Spleen (tissue), 7 donors: Measurements from ENCODE around the gene TANGO6.

Source experiments
- CTCF ChIP-seq, 11 experiments: fragments of 200-600 bp in 7 of 11; fragments of 450-650 bp in 4 of 11; sonication (generic) in 4 of 11; IDR thresholded peaks in 8 of 11; conservative IDR thresholded peaks in 3 of 11; 1 replicate in 7 of 11; 2 replicates in 4 of 11; pipeline versions ENCODE4 v1.4.0 to v1.8.0; 2016 to 2021; ENCODE audit warnings: antibody characterized with exemption in 11 of 11, inconsistent platforms in 4 of 11, mild to moderate bottlenecking in 1 of 11
- POLR2A ChIP-seq, 3 donors: fragments of 450-650 bp; IDR thresholded peaks; one replicate each; pipeline ENCODE4 v1.5.1; 2017; ENCODE audit warnings: antibody characterized with exemption in 3 of 3, mild to moderate bottlenecking in 1 of 3
- POLR2AphosphoS5 ChIP-seq, 3 donors: sonication (generic); formaldehyde crosslinking; IDR thresholded peaks; one replicate each; pipeline ENCODE4 v1.5.1; 2017; ENCODE audit warnings: antibody characterized with exemption in 3 of 3
- donor health status: DM: no; HTN: no; CAD: no; lungs with moderate emphysema.
- donor health status: DM: no; HTN: no; CAD: no.
- donor health status: DM: no; HTN: no; CAD: no.

GRCh38 chr16:69017036-69017783 is 173.9 kb downstream of the TANGO6 start:
- no peak for TF ChIP-seq POLR2AphosphoS5 (IDR thresholded peaks at IDR 0.05)
- no peak for TF ChIP-seq CTCF (IDR thresholded peaks at IDR 0.05 in 8 of 11, conservative IDR thresholded peaks at IDR 0.05 in 3 of 11)
- no peak for TF ChIP-seq POLR2A (IDR thresholded peaks at IDR 0.05)
